HepG2 (cell line): Measurements from ENCODE around the gene LATS1. TPM values are rescaled to one million over a fixed set of nuclear protein-coding genes. Genes with fewer than 3 reads are reported as not detected.
A peak's percentile ranks its signal among the peaks of the same experiment; 100 is the strongest.

Source experiments
- GMEB2 ChIP-seq: IDR thresholded peaks from 2 replicates; pipeline ENCODE4 v1.6.1; 2016; ENCODE audit warnings: missing biosample characterization, missing genetic modification reagents, low read depth
- GRHL1 ChIP-seq: sonication (generic); formaldehyde crosslinking; conservative IDR thresholded peaks from 2 replicates; pipeline ENCODE4 v1.8.0; 2022; ENCODE audit warnings: missing genetic modification reagents
- MED13 ChIP-seq: sonication (generic); formaldehyde crosslinking; IDR thresholded peaks from 2 replicates; pipeline ENCODE4 v1.5.0; 2020; ENCODE audit warnings: missing genetic modification reagents
- NFKB2 ChIP-seq: sonication (generic); formaldehyde crosslinking; IDR thresholded peaks from 2 replicates; pipeline ENCODE4 v1.4.0; 2020; ENCODE audit warnings: missing genetic modification reagents, borderline replicate concordance
- NR1H2 ChIP-seq: sonication (generic); formaldehyde crosslinking; IDR thresholded peaks from 2 replicates; pipeline ENCODE4 v1.8.1; 2022; ENCODE audit warnings: low read depth, missing genetic modification reagents, borderline replicate concordance
- SALL2 ChIP-seq: sonication (generic); formaldehyde crosslinking; IDR thresholded peaks from 2 replicates; pipeline ENCODE4 v1.8.1; 2023; ENCODE audit warnings: mild to moderate bottlenecking, missing genetic modification reagents, inconsistent platforms
- ZNF468 ChIP-seq: sonication (generic); formaldehyde crosslinking; IDR thresholded peaks from 2 replicates; pipeline ENCODE4 v1.8.0; 2022; ENCODE audit warnings: mild to moderate bottlenecking, moderate library complexity, missing genetic modification reagents
- ZNF724P ChIP-seq: sonication (generic); formaldehyde crosslinking; IDR thresholded peaks from 2 replicates; pipeline ENCODE4 v1.8.0; 2022; ENCODE audit warnings: missing genetic modification reagents, borderline replicate concordance
- ZNF850 ChIP-seq: sonication (generic); formaldehyde crosslinking; conservative IDR thresholded peaks from 2 replicates; pipeline ENCODE4 v1.9.0; 2021; ENCODE audit warnings: mild to moderate bottlenecking, missing genetic modification reagents
- ZSCAN12 ChIP-seq: sonication (generic); formaldehyde crosslinking; IDR thresholded peaks from 2 replicates; pipeline ENCODE4 v1.9.0; 2021; ENCODE audit warnings: mild to moderate bottlenecking, missing genetic modification reagents
- polyA plus RNA-seq, 8 experiments: library from polyadenylated mRNA; depleted of rRNA in 3 of 8; stranded (reverse) in 7 of 8; unstranded in 1 of 8; fragments of >200 nt; fragmentation: Illumina TruSeq in 4 of 8; extraction: Trizol in 4 of 8; gene quantifications; 2 replicates each; pipeline versions ENCODE4 v1.2.1 to v1.2.3, GENCODE V29; 2011 to 2016; ENCODE audit warnings: low read depth in 4 of 8, missing spikeins in 1 of 8, mixed read lengths in 1 of 8; ENCODE audit not compliant: insufficient read depth in 1 of 8
- total RNA-seq, 5 experiments: library from RNA; depleted of rRNA; stranded (reverse); fragments of >200 nt; fragmentation: Illumina TruSeq; extraction: Trizol; gene quantifications; 2 replicates each; pipeline ENCODE4 v1.2.3, GENCODE V29; 2016; ENCODE audit warnings: low read depth in 1 of 5
- TF ChIP-seq, protein P1 (sequence below), 2 experiments: fragments of 450-650 bp in 1 of 2; sonication (generic) in 1 of 2; formaldehyde crosslinking in 1 of 2; IDR thresholded peaks; 2 replicates each; pipeline versions ENCODE4 v1.6.1 to v1.8.0; 2016 to 2022; ENCODE audit warnings: antibody characterized with exemption in 1 of 2, mild to moderate bottlenecking in 1 of 2, missing genetic modification reagents in 1 of 2
- TF ChIP-seq, protein P2 (sequence below): sonication (generic); formaldehyde crosslinking; IDR thresholded peaks from 2 replicates; pipeline ENCODE4 v1.4.0; 2020; ENCODE audit warnings: missing genetic modification reagents; ENCODE audit errors: not compliant biosample characterization
- TF ChIP-seq, protein P3 (sequence below): sonication (generic); formaldehyde crosslinking; IDR thresholded peaks from 2 replicates; pipeline ENCODE4 v1.9.0; 2021; ENCODE audit warnings: missing genetic modification reagents, borderline replicate concordance

Gene LATS1
- total and polyA plus RNA-seq, 2 of the 13 experiments (the other 11 are each of a cell fraction or from before 2014, with no cell fraction given), result 9.9 to 12.6 TPM

DNA sequence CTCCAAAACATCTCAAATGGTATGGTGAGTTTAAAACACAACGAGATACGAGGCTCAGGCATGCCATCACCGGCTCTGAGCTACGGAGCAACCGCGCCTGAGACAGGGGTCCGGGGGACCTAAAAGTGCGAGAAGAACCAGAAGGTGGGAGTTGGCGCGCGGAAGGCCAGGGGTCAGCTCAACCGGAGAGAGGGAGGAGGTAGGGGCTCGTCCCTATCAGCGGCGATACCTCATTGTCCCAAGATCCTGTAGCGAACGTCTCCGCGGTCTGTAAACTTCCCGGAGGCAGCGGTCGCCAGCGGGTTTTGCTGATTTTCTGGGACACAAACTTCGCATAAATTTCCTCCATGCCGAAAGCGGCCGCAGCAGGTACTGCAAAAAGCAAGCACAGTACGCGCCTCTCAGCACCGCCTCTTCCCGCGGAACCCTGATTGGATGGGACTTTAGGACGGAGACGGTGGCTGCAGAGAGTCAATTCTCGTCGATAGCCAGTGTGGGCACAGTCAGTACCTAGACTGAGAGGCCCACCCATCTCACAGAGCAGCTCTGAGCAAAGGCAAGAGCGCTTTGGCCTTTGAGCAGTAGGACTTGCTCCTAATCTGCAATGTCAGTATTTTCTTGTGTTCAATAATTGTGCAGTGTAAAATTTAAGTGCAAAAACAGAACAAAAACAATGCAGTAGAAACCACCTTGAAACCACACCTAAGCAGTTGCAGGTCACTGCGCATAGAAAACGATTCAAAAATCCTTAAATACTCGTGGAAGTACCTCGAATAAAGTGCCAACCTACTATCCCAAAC lies 28.4 kb upstream of the LATS1 start, which contains the start of gene NUP43 (continued):
- TF ChIP-seq, protein P1, sequence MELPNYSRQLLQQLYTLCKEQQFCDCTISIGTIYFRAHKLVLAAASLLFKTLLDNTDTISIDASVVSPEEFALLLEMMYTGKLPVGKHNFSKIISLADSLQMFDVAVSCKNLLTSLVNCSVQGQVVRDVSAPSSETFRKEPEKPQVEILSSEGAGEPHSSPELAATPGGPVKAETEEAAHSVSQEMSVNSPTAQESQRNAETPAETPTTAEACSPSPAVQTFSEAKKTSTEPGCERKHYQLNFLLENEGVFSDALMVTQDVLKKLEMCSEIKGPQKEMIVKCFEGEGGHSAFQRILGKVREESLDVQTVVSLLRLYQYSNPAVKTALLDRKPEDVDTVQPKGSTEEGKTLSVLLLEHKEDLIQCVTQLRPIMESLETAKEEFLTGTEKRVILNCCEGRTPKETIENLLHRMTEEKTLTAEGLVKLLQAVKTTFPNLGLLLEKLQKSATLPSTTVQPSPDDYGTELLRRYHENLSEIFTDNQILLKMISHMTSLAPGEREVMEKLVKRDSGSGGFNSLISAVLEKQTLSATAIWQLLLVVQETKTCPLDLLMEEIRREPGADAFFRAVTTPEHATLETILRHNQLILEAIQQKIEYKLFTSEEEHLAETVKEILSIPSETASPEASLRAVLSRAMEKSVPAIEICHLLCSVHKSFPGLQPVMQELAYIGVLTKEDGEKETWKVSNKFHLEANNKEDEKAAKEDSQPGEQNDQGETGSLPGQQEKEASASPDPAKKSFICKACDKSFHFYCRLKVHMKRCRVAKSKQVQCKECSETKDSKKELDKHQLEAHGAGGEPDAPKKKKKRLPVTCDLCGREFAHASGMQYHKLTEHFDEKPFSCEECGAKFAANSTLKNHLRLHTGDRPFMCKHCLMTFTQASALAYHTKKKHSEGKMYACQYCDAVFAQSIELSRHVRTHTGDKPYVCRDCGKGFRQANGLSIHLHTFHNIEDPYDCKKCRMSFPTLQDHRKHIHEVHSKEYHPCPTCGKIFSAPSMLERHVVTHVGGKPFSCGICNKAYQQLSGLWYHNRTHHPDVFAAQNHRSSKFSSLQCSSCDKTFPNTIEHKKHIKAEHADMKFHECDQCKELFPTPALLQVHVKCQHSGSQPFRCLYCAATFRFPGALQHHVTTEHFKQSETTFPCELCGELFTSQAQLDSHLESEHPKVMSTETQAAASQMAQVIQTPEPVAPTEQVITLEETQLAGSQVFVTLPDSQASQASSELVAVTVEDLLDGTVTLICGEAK (IDR thresholded peaks at IDR 0.05), result no peak
- TF ChIP-seq, protein P1 (CRISPR knock-in tag; IDR thresholded peaks at IDR 0.05), result peak; percentile 86
- TF ChIP-seq GRHL1 (CRISPR knock-in tag) (no peak), GMEB2 (CRISPR knock-in tag) (no peak), NFKB2 (CRISPR knock-in tag) (peak; percentile 89; the same call in 1 of the 2 replicates), ZNF724P (peak; percentile 91), ZSCAN12 (CRISPR knock-in tag) (0 out of 2 replicates have a peak, but pooled peaks have one; percentile 63), ZNF850 (CRISPR knock-in tag) (no peak), ZNF468 (0 out of 2 replicates have a peak, but pooled peaks have one; percentile 68), NR1H2 (CRISPR knock-in tag) (no peak), MED13 (no peak), SALL2 (CRISPR knock-in tag) (peak; percentile 79)
- TF ChIP-seq, protein P2, sequence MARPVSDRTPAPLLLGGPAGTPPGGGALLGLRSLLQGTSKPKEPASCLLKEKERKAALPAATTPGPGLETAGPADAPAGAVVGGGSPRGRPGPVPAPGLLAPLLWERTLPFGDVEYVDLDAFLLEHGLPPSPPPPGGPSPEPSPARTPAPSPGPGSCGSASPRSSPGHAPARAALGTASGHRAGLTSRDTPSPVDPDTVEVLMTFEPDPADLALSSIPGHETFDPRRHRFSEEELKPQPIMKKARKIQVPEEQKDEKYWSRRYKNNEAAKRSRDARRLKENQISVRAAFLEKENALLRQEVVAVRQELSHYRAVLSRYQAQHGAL (CRISPR knock-in tag), result no peak
- TF ChIP-seq, protein P3, sequence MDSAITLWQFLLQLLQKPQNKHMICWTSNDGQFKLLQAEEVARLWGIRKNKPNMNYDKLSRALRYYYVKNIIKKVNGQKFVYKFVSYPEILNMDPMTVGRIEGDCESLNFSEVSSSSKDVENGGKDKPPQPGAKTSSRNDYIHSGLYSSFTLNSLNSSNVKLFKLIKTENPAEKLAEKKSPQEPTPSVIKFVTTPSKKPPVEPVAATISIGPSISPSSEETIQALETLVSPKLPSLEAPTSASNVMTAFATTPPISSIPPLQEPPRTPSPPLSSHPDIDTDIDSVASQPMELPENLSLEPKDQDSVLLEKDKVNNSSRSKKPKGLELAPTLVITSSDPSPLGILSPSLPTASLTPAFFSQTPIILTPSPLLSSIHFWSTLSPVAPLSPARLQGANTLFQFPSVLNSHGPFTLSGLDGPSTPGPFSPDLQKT (CRISPR knock-in tag), result no peak
